Glutamatergic neuron (in vitro differentiated cells): ENCODE measurements around the gene DUSP16. TPM values are rescaled to one million over a fixed set of nuclear protein-coding genes. Genes with fewer than 3 reads are reported as not detected.

Experiments
- DNase-seq: peaks from one replicate; pipeline ENCODE4 v3.0.0; 2022
- H3K27ac Mint-ChIP-seq: one replicate; pipeline ENCODE4 v1.8.0; 2020; ENCODE audit warnings: mild to moderate bottlenecking, mixed read lengths, inconsistent platforms; ENCODE audit not compliant: unreplicated experiment
- H3K27me3 Mint-ChIP-seq: one replicate; pipeline ENCODE4 v1.8.0; 2020; ENCODE audit warnings: mild to moderate bottlenecking, moderate library complexity, mixed read lengths, inconsistent platforms; ENCODE audit not compliant: unreplicated experiment
- H3K36me3 Mint-ChIP-seq: one replicate; pipeline ENCODE4 v1.8.0; 2020; ENCODE audit warnings: mild to moderate bottlenecking, mixed read lengths, inconsistent platforms; ENCODE audit not compliant: unreplicated experiment
- H3K4me1 Mint-ChIP-seq: one replicate; pipeline ENCODE4 v1.8.0; 2020; ENCODE audit warnings: mild to moderate bottlenecking, low read depth, mixed read lengths, inconsistent platforms; ENCODE audit not compliant: unreplicated experiment
- H3K4me3 Mint-ChIP-seq: one replicate; pipeline ENCODE4 v1.8.0; 2020; ENCODE audit warnings: mild to moderate bottlenecking, mixed read lengths, inconsistent platforms; ENCODE audit not compliant: unreplicated experiment
- H3K9me3 Mint-ChIP-seq: one replicate; pipeline ENCODE4 v1.8.0; 2020; ENCODE audit warnings: mild to moderate bottlenecking, moderate library complexity, mixed read lengths, inconsistent platforms; ENCODE audit not compliant: unreplicated experiment
- total RNA-seq: library from RNA; stranded (reverse); fragmentation: NEBNext Ultra II Directional; extraction: Animal tissue kit (Norgen Biotek cat#: 25700); gene quantifications from one replicate; pipeline ENCODE4 v1.2.1, GENCODE V29; 2021; ENCODE audit not compliant: unreplicated experiment
- TF ChIP-seq, protein P1 (sequence below): fragments of 200-600 bp; sonication (generic); IDR thresholded peaks from one replicate; pipeline ENCODE4 v1.5.0; 2021; ENCODE audit not compliant: partially characterized antibody, unreplicated experiment

Gene DUSP16
- total RNA-seq, 1 donor from 2014 or later = 39.0 TPM

DNA sequence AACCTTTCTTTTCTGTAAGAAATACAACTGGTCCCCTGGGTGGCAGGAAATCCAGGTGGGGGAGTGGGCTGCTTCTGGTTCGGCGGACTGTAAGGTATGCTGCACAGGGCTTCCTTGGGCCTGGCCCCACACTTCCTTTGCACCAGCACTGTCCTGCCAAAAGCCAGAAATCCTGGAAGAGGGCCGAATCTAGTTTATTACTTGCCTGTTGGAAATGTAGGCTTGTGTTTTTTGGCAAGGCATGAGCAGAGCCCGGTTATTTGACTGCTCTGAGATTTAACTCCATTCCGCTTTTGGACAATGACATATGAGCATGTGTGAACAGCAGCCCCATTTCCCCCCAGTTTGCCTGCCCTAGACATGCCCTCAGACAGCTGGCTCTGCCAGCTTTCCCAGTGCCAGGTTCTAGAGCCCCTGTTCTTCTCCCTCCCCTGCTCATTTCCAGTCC is 119.2 kb downstream of the DUSP16 start:
- H3K27me3 Mint-ChIP-seq = no peaks in the 10 kb centered on the region
- no peak overlapping the region for H3K4me3 Mint-ChIP-seq
- no peak overlapping the region for H3K27ac Mint-ChIP-seq
- H3K4me1 Mint-ChIP-seq = peaks cover 6% of the 10 kb centered on the region
- DNase-seq = no peak
- no peaks in the 10 kb centered on the region for H3K36me3 Mint-ChIP-seq
- H3K9me3 Mint-ChIP-seq = no peaks in the 10 kb centered on the region
- TF ChIP-seq, protein P1, sequence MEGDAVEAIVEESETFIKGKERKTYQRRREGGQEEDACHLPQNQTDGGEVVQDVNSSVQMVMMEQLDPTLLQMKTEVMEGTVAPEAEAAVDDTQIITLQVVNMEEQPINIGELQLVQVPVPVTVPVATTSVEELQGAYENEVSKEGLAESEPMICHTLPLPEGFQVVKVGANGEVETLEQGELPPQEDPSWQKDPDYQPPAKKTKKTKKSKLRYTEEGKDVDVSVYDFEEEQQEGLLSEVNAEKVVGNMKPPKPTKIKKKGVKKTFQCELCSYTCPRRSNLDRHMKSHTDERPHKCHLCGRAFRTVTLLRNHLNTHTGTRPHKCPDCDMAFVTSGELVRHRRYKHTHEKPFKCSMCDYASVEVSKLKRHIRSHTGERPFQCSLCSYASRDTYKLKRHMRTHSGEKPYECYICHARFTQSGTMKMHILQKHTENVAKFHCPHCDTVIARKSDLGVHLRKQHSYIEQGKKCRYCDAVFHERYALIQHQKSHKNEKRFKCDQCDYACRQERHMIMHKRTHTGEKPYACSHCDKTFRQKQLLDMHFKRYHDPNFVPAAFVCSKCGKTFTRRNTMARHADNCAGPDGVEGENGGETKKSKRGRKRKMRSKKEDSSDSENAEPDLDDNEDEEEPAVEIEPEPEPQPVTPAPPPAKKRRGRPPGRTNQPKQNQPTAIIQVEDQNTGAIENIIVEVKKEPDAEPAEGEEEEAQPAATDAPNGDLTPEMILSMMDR = no peak

- TF ChIP-seq, protein P1 = no peak
- DNase-seq = no peak
- Mint-ChIP-seq H3K4me1 (peaks cover 6% of the 10 kb centered on the region), H3K27ac (no peak overlapping the region), H3K4me3 (no peak overlapping the region), H3K9me3 (no peaks in the 10 kb centered on the region), H3K36me3 (no peaks in the 10 kb centered on the region), H3K27me3 (no peaks in the 10 kb centered on the region)
These were observed 120.1 kb downstream of the DUSP16 start for GRCh38 chr12:12442548-12443071.

DNA sequence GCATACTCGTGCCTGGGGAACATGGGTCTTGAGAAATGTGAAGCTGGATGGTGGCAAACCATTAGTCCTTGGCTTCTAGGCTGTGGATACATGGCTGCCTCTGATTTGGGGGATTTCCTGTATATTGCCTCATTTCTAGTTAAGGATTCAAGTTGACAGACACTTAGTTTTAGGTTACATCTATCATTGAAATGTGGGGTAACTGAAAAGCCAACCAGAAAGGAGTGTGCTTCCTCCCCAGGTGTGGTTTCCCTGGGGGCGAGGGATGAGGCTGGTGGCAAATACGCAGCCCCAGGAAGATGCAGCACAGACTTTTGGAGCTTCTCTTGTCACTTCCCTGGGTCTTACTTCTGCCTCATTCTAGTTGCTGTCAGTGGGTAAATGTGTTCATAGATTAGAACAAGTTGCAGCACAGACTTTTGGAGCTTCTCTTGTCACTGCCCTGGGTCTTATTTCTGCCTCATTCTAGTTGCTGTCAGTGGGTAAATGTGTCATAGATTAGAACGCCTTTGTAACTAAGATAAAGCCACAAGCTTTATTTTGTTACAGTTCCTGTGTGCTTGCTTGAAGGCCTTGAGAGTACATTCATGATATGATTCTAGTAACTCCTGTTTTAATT is 120.7 kb downstream of the DUSP16 start:
- DNase-seq = no peak
- H3K27me3 Mint-ChIP-seq = no peaks in the 10 kb centered on the region
- peaks cover 5% of the 10 kb centered on the region for H3K36me3 Mint-ChIP-seq
- H3K9me3 Mint-ChIP-seq = no peaks in the 10 kb centered on the region
- no peak overlapping the region for H3K27ac Mint-ChIP-seq
- no peak overlapping the region for H3K4me3 Mint-ChIP-seq
- H3K4me1 Mint-ChIP-seq = peaks cover 3% of the 10 kb centered on the region
- TF ChIP-seq, protein P1 = no peak

DNA sequence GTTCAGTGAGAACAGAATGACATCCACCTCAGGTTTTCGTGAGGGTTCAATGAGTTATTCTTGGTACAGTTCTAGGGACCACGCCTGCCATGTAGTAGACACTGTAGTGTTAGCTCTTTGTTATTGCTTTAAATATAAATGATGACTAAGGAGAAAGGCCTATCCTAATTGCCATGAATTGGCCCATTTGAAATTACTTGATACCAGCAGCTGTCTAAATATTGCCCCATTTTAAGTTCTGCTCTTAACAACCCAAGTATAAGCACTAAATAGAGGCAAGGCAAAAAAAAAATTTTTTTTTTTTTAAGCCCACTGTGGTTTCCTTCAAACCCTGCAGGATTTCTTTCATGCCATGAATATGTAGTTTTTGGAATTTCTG is 121.2 kb downstream of the DUSP16 start:
- Mint-ChIP-seq H3K4me3 (no peak overlapping the region), H3K9me3 (no peaks in the 10 kb centered on the region), H3K4me1 (peaks cover 3% of the 10 kb centered on the region), H3K36me3 (peaks cover 6% of the 10 kb centered on the region), H3K27me3 (no peaks in the 10 kb centered on the region), H3K27ac (no peak overlapping the region)
- DNase-seq = no peak
- TF ChIP-seq, protein P1 = no peak

DNA sequence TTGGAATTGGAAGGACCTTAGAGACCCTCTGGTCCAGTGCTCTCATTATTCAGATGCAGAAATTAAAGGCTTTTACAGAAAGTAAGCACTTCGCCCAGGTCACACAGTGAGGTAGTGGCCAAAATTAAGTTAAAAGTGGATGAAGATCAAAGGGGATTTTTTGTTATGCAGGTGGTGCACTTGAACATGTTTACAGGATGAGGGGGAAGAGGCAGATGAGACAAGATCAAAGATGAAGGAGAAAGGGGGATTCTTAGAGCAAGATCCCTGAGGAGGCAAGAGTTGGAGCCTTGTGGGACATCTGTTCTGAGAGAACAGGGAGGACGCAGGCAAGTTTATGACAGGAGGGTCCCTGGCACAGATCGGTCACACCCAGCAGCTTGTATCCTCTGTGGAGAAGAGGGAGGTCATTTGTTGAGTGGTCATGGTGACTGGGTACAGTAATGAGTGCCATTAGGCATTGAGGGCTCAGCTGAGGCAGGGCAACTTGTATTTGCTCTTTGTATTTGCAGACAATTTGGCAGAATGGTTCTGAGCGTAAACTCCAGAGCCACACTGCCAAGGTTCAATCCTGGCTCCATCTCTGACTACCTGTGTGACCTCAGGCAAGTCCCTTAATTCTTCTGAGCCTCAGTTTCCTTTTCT is 121.8 kb downstream of the DUSP16 start:
- H3K4me3 Mint-ChIP-seq = no peak overlapping the region
- TF ChIP-seq, protein P1 = no peak
- no peaks in the 10 kb centered on the region for H3K27me3 Mint-ChIP-seq
- H3K27ac Mint-ChIP-seq = no peak overlapping the region
- DNase-seq = no peak
- H3K4me1 Mint-ChIP-seq = peaks cover 3% of the 10 kb centered on the region
- peaks cover 6% of the 10 kb centered on the region for H3K36me3 Mint-ChIP-seq
- H3K9me3 Mint-ChIP-seq = no peaks in the 10 kb centered on the region
